Measurements from ENCODE around the gene TRPT1.

TRPT1 gene, protein sequence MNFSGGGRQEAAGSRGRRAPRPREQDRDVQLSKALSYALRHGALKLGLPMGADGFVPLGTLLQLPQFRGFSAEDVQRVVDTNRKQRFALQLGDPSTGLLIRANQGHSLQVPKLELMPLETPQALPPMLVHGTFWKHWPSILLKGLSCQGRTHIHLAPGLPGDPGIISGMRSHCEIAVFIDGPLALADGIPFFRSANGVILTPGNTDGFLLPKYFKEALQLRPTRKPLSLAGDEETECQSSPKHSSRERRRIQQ

DNA sequence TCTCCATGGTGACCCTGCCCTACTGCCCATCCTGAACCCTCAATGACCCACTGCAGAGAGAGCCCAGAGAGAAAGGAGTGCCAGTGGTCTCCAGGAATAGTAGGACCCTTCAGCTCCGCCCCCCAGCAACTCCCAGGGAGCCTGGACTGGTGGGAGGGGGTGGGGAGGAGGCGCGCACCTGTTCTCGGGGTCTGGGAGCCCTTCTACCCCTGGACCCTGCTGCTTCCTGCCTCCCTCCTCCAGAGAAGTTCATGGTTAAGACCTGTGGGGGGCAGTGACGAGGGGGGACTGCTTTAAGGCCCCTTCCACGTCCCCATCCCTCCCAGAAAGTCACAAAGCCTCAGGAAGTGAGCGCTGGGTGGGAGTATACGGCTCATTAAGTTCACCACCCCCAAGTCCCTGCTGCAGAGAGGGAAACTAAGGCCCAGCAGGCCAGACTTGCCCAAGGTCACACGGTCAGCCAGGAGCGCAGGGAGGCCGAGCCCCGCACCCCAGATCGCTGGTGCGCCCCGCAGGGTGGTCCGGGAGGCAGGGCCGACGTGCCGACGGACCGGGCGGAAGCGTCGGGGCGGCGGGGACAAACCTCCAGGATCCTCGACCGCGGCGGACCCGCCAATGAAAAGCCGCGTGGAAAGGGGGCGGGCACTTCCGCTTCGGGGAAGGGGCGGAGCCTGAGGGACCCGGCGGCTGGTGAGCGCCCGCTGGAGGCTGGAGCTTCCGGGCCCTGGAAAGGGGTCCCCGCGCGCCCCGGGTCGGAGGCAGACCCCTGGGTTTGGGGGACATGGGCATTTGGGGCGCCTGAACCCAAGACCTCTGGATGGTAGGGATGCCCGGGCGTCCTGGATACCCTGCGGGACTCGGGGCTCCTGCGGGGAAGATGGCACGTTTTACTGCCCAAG, at the start of gene TRPT1, which contains the start of gene NUDT22:
Gene TRPT1, minus strand, starts transcription at position 579 of the 899 bp plus-strand sequence. Its CDS starts 326 bp downstream, at position 253.
Gene NUDT22, plus strand, starts transcription at position 667 of the 899 bp plus-strand sequence. CDS start 379 bp downstream, outside the sequence.
- peak; percentile 82 for DNase-seq (ENCODE audit: low spot score)

DNA sequence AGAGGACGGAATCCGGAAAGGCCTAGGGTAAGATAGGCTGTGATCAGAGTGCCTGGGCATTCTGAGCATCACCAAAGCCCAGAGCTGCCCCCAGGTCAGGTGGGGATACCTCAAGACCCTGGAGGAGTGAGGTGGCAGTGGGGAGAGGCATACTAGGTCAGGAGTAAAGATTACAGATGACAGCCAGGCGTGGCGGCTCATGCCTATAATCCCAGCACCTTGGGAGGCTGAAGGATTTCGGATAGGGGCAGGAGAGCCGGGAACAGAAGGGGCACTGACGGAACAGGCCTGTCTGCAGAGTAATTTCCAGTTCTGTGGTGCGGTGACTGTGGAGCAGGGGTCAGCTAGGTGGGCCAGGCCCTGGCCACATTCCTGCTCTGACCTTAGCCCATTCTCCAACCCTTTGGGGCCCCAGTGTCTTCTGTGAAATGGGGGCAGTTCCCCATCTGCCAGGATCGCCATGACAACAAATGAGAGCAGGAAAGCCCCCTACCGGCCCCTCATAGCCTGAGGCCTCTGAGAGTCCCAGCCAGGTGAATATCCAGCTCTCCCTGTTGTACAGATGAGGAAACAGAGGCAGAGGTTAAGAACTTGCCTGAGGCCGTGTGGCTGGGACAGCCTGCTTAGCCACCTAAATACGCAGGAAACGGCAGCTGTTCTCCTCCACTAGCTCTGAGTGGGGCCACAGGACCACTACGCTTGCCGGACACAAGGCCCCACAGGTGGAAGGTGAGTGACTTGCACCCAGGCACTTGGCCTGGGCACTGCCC, 49.2 kb upstream of the TRPT1 start:
- DNase-seq (ENCODE audit: low spot score): no peak

DNA sequence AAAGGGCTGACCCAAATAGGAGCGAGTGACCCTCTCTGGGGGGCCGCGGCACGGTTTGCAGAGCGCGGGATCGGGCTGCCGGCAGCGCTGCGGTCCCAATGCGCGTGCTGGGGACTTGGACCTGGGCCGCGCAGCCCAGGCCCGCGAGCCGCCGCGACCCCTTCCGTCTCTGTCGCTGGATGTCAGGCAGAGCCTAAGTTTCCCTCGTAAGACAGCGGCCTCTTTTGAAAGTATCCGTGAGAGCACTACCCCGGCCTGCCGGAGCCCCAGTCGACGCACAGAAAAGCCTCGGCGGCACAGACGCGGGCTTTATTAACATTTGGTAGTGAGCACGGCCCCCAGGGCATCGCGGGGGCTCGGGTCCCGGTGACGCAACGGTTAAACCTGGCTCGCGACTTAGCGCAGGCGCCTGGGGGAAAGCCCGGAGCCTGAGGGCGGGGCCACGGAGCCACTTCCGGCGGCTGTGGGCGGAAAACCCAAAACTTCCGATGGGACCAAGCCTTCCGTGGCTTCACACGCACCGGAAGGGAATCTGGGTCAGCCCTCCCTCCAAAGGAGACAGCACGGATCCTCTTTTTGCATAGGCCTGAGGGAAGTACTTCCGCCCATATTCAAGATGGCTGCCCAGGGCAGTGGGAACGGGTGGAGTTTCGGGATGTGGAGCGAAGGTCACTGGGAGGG, 43.7 kb upstream of the TRPT1 start:
- DNase-seq (ENCODE audit: low spot score): peak; percentile 92

DNA sequence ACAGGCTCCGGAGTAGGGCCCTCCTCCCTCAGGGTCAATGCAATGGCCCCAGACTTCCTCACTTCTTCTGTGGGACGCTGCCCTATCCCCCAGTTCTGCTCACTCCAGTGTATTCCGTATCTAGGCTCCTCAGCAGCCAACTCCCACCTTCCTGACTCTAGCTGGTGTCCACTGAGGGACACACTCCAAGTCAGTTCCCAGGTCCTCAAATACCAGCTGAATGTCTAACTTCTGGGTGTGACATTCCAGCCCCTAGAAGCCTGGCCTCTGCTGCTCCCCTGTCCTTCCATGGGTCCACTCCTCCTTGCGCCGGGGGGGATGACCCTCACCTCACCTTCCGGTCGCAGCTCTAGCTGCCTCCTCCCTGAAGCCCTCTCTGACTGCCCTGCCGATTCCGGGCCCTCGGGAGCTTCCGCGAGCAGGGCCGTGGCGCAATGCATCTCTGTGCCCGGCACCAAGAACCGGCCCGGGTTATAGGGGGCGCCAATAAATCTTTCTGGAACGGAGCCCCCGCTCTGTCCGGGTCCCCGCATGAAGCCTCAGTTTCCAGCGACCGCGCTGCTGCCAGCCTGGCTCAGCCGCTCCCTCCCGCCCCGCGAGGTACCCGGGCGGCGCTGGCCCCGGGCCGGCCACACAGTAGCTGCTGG, 43.0 kb upstream of the TRPT1 start:
- DNase-seq (ENCODE audit: low spot score): no peak

DNA sequence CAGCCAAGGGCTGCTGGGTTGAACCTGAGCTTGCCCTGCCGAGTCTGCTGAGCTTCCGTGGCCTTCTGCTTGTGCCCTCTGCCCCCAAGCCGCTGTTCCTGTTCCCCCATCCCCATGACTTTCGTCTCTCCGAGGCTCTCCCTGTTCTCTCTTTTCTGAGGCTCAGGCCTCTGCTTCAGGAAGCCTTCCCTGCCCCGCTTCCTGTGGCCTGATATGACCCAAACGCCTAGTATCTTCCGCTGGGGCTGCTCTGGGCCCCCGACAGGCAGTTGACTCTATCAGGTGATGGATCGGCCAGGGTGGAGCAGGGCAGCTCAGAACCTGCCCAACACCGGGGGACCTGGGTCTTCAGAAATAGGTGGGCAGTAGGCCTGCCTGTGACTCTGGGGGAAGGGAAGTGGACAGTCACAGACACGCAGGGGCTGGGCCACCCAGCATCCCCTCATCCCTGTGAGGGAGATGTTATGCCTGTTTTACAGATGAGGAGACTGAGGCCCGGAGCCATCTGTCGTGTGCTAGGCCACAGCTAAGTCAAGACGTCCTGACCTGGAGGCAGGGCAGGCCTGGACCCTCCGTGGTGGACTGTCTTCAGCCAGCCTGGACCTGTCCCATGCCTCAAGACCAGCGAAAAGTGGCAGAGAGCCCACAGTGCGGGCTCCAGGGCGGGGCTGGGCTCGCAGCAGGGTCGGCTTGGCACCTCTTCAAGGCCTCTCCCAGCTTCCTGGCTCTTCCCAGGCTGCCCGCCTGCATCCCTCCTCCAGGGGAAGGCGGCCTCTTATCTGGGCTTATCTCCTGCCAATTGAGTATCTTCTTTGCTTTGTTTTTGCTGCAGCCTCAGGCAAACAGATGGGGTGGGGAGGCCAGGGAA, 42.3 kb upstream of the TRPT1 start:
- no peak for DNase-seq (ENCODE audit: low spot score)

DNA sequence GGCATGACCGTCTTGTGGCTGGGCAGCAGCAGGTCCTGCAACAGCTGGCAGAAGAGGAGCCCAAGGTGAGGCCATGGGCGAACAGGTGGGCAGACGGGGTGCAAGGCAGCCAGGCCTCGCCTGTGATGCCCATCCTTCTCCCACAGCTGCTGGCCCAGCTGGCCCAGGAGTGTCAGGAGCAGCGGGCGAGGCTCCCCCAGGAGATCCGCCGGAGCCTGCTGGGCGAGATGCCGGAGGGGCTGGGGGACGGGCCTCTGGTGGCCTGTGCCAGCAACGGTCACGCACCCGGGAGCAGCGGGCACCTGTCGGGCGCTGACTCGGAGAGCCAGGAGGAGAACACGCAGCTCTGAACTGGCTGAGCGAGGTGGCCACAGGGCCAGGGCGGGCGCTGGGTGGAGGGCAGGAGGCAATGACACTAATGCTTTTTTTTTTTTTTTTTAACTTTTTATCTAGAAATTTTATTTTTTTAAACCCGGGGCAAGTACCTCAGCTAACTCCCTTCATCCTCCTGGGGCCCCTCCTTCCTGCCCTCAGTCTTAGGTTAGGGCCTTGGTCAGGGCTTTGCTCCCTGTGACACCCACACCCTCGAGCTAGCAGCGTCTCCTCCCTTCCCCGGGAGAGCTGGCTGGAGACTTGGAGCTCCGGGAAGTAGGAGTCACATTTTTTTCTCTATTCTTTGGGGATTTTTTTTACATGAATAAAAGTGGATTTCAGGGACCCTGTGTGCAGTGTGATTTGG, 41.4 kb upstream of the TRPT1 start:
- no peak for DNase-seq (ENCODE audit: low spot score)

DNA sequence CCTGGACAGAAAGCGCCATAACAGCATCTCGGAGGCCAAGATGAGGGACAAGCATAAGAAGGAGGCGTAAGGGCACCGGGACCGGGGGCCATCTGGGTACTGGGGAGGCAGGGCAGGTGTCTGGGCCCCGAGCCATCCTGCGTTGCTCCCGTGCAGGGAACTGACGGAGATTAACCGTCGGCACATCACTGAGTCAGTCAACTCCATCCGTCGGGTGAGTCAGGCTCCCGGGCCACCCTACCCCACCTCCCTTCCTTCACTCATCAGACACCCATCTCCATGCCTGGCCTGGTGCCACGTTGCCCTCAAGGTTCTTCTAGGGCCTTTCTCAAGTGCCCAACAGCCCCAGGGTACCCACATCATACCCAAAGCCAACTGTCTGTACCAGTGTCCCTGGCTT, 40.4 kb upstream of the TRPT1 start:
- DNase-seq (ENCODE audit: low spot score): no peak

DNA sequence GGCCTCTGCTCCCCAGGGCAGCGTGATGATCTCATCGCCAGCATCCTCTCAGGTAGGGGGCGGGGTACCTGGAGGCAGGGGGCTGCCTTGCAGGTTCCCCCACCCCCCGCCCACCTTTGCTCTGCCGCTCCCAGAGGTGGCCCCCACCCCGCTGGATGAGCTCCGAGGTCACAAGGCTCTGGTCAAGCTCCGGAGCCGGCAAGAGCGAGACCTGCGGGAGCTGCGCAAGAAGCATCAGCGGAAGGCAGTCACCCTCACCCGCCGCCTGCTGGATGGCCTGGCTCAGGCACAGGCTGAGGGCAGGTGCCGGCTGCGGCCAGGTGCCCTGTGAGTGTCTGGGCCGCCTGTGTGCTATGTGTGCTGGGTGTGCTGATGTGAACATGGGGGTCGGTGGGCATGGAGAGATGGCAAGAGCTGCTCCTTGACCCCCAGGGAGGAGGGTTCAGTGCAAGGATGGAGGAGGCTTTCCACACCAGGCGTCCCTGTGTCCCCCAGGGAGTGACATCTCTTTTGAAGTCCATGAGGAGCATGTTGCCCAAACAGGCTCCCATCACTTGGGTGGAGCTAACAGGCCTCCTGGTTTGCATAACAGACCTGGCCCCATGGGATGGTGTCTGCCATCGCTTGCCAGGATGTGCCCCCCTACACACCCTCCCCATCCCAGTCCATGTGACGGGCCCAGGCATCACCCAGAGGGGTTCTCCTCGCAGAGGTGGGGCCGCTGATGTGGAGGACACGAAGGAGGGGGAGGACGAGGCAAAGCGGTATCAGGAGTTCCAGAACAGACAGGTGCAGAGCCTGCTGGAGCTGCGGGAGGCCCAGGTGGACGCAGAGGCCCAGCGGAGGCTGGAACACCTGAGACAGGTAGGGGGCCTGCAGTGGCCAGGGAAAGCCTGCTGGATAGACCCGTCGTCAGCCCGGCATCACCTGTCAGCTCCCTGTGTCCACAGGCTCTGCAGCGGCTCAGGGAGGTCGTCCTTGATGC, 39.5 kb upstream of the TRPT1 start:
- DNase-seq (ENCODE audit: low spot score): no peak

DNA sequence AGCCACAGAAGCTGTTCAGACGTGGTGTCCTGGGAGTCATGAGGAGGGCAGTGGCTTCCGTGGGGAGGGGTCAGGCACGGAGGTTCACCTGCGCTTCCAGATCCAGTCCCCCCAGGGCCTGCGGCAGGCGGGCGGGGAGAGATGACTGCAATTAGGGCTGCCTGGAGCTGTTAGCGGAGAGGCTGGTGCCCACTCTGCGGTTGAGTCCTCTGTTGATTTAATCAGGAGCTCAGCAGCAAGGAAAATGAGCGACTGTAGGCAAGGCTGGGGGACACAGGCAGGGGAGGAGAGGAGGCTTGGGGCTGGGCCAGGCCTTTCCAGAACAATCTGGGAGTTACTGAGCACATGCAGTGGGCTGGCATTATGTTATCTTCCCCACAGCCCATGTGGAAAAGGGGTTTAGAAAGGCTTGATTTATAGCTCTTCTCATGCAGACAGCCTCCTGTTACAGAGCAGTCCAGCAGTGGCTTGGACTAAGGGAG, 38.4 kb upstream of the TRPT1 start:
- no peak for DNase-seq (ENCODE audit: low spot score)

DNA sequence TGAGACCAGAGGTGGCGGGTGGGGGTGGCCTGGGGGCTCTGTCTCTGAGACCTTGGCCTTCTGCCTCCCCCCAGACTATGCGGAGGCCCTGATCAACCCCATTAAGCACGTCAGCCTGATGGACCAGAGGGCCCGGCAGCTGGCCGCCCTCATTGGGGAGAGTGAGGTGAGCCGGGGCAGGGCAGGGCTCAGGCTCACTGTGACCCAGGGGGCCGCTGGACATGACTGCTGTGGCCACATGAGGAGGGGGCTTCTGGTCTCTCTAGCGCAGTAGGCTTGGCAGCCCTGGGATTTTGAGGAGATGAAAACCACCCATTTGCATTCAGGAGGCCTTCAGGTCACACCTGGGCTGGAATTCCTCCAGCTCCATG, 37.9 kb upstream of the TRPT1 start:
- DNase-seq (ENCODE audit: low spot score): no peak

DNA sequence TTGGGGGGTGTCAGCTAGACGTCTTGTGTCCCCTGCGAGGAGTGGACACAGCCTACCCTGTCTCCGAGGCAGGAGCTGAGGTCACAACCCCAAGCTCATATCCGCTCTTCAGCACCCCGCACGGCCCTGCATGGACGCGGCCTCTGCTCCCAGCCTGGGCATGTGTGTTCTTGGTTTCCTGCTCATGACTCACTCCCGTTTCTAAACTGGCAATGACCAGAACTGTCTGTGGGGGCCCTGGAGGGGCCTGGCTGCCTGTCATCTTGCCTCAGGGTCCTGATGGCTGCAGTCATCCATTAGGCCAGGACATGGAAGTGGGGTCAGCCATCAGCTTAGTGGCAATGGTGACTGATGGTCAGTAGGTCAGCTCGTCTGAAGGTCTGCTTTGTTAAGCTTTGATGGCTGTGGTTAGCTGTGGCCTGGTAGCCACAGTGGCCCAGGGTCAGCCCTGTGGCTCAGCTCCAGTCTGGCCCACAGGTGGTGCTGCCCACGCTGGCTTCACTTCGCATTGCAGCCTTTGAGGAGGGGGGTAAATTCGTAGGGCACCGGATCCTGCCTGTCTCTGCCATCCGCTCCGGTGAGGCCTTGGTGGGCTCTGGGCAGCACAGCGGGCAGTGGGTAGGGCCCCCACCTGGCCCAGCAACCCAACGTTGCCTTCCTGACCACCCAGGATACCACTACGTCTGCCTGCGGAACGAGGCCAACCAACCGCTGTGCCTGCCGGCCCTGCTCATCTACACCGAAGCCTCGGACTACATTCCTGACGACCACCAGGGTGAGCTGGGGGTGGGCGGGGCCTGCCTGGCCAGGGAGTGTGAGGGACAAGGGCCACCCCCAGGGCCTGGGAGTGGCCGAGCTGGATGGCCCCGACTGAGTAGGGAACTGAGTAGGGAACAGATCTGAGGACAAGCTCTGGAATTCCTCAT, 37.3 kb upstream of the TRPT1 start:
- DNase-seq (ENCODE audit: low spot score): no peak

DNA sequence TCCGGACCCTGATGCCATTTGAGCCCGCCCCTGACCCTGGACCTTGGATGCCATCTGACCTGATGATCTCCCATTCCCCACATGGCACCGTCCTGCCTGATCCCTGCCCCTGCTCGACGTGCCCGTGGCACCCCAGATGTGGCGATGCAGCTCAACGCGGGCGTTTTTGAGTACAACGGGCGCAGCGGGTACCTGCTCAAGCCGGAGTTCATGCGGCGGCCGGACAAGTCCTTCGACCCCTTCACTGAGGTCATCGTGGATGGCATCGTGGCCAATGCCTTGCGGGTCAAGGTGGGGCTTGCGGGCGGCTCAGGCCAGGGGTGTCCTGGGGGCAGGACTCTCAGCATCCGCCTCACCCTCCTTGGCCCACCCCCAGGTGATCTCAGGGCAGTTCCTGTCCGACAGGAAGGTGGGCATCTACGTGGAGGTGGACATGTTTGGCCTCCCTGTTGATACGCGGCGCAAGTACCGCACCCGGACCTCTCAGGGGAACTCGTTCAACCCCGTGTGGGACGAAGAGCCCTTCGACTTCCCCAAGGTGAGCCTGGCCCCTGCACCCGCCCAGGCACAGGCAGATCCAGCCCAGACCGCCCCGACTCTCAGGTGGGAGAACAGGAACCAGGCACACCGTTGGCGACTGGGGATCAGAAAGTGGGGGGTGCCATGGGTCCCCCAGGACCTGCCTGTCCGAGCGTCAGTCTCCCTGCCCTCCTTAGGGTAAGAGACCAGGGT, 36.5 kb upstream of the TRPT1 start:
- no peak for DNase-seq (ENCODE audit: low spot score)

DNA sequence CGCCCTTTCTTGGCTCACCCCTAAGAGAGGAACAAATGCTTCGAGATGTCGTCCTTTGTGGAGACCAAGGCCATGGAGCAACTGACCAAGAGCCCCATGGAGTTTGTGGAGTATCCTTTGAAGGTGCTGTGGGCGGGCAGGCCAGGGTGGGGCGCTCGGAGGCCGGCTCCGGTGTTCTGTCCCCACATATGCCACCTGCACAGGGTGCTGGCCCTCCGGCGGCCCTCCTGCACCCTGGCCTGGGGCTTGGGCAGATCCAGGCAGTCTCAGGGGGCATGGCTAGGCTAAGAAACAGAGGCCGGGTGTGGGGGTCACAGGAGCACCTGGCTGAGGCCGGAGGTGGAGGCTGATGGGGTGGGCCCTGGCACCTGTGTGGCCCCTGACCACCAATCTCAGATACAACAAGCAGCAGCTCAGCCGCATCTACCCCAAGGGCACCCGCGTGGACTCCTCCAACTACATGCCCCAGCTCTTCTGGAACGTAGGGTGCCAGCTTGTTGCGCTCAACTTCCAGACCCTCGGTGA, 35.6 kb upstream of the TRPT1 start:
- no peak for DNase-seq (ENCODE audit: low spot score)

DNA sequence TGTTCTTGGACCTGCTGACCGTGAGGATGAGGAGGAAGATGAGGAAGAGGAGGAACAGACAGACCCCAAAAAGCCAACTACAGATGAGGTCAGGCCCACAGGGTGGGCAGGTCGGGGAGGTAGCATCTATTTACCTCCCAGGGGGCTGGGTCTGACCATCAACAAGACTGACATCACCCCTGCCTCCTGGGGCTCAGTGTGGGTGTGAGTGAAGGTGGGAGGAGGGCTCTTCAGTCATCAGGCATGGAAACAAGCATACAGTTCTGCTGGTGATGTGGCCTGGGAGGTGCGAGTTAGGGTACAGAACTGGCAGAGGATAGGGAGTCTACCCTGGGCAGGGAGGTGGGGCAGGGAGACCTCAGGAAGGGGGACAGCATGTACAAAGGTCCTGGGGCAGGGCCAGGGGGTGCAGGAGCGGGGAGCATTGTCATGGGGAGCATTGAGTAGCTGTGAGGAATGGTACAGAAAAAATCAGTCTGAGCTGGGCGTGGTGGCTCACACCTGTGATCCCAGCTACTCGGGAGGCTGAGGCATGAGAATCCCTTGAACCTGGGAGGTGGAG, 34.2 kb upstream of the TRPT1 start:
- no peak for DNase-seq (ENCODE audit: low spot score)

DNA sequence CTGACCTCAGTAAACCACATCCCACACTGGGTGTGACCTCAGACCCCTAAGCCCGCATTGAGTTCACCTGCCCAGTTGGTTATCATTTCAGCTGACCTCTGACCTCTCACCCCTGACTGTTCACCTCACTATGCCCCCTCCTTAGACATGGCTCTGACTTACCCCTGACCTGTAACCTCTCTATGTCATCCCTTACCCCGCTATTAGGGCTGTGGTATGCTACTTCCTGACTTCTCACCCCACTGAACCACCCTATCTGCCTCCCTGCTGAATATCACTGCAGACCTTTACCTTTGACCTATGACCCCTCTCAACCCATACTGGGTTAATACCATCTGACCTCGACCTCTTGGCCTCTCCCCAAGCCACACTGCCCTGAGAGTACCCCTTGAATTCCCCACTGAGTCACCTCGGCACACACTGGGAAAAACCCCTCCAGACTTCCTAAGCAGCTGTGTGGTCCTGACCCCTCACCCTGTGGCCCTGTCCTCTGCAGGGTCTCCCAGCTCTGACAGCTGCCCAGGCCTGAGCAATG, 33.6 kb upstream of the TRPT1 start:
- no peak for DNase-seq (ENCODE audit: low spot score)

All from COLO829 (cell line).